Panc1 (cell line): ENCODE results near the gene EPHA8. TPM values are rescaled to one million over a fixed set of nuclear protein-coding genes. Genes with fewer than 3 reads are reported as not detected.

Experiments
- ATAC-seq: fragments of 200-7000 bp; cut with Tn5 transposase; 2 replicates; pipeline ENCODE4 v1.9.1; 2020; ENCODE audit warnings: mild to moderate bottlenecking, moderate library complexity
- BruUV-seq: library from RNA; stranded (reverse); fragments of 400-500 nt; replicated peaks from 2 replicates; lab custom pipeline; 2021; lab: Mats Ljungman, UMichigan
- CTCF ChIA-PET: fragments of 300-600 bp; sonication (Branson Sonifier 250); formaldehyde crosslinking; loops from one replicate; lab custom pipeline; 2022; ENCODE audit warnings: antibody characterized with exemption; lab: Charles Lee
- POLR2A ChIA-PET: fragments of 300-600 bp; sonication (Branson Sonifier 250); formaldehyde crosslinking; loops from one replicate; lab custom pipeline; 2022; ENCODE audit warnings: antibody characterized with exemption; lab: Charles Lee
- DNase-seq: peaks from one replicate; pipeline ENCODE4 v3.0.0-alpha.2; 2010; ENCODE audit warnings: low read depth, low spot score
- H3K27ac ChIP-seq: 2 replicates; pipeline ENCODE4 v1.5.1; 2011; ENCODE audit warnings: mild to moderate bottlenecking, low read length, inconsistent platforms
- H3K27me3 ChIP-seq: fragments of 200-500 bp; sonication (Bioruptor generic); 2 replicates; pipeline ENCODE4 v1.6.0; 2014; ENCODE audit warnings: low read length, inconsistent platforms; ENCODE audit not compliant: control insufficient read depth, insufficient read depth
- H3K36me3 ChIP-seq: fragments of 200-500 bp; sonication (Bioruptor generic); 2 replicates; pipeline ENCODE4 v1.5.1; 2014; ENCODE audit warnings: inconsistent platforms, mild to moderate bottlenecking, low read length, moderate library complexity; ENCODE audit not compliant: control insufficient read depth, insufficient read depth
- H3K4me1 ChIP-seq: 2 replicates; pipeline ENCODE4 v1.5.1; 2011; ENCODE audit warnings: inconsistent platforms, mild to moderate bottlenecking, low read length, moderate library complexity; ENCODE audit not compliant: control insufficient read depth, insufficient read depth
- H3K4me3 ChIP-seq, 2 experiments: 2 replicates each; pipeline ENCODE4 v1.5.1; 2011 to 2012; ENCODE audit warnings: low read depth in 2 of 2, low read length in 2 of 2, mild to moderate bottlenecking in 2 of 2, inconsistent platforms in 1 of 2, moderate library complexity in 1 of 2
- H3K9me3 ChIP-seq: fragments of 200-500 bp; sonication (Bioruptor generic); 2 replicates; pipeline ENCODE4 v1.5.1; 2014; ENCODE audit warnings: low read depth, mild to moderate bottlenecking, inconsistent platforms, low read length, moderate library complexity; ENCODE audit not compliant: control insufficient read depth, insufficient read depth
- POLR2AphosphoS5 ChIP-seq: IDR thresholded peaks from 2 replicates; pipeline ENCODE4 v1.6.1; 2012; ENCODE audit warnings: mild to moderate bottlenecking, low read depth, low read length, moderate library complexity
- SIN3A ChIP-seq: IDR thresholded peaks from 2 replicates; pipeline ENCODE4 v1.6.1; 2012; ENCODE audit warnings: low read depth, mild to moderate bottlenecking, low read length, moderate library complexity, borderline replicate concordance; ENCODE audit not compliant: insufficient read depth
- TCF7L2 ChIP-seq: IDR thresholded peaks from 2 replicates; pipeline ENCODE4 v1.6.1; 2011; ENCODE audit warnings: mild to moderate bottlenecking, low read depth, low read length, inconsistent platforms
- in situ Hi-C: cut with HindIII; loops from 2 replicates; pipeline ENCODE4 v1.10.0; 2016; ENCODE audit warnings: low sequenced_read_pairs, low pct_unique_long_range_greater_than_20kb
- intact Hi-C: fragments of 100-400 bp; cut with micrococcal nuclease; formaldehyde crosslinking; loops from one replicate; pipeline ENCODE4 v1.10.0; 2022; ENCODE audit not compliant: unreplicated experiment
- total RNA-seq: library from RNA; stranded (reverse); gene quantifications from one replicate; pipeline ENCODE4 v1.2.1, GENCODE V29; 2021; ENCODE audit not compliant: unreplicated experiment
- TF ChIP-seq, protein P1 (sequence below): fragments of 450-650 bp; IDR thresholded peaks from 2 replicates; pipeline ENCODE4 v1.5.1; 2017; ENCODE audit warnings: mild to moderate bottlenecking
- TF ChIP-seq, protein P2 (sequence below), 2 experiments: IDR thresholded peaks; 2 replicates each; pipeline ENCODE4 v1.6.1; 2011 to 2012; ENCODE audit warnings: low read depth in 2 of 2, control low read depth in 1 of 2, low read length in 1 of 2, mild to moderate bottlenecking in 1 of 2, moderate library complexity in 1 of 2; ENCODE audit not compliant: insufficient read depth in 1 of 2

Gene EPHA8
- total RNA-seq, 1 experiment from 2014 or later, result not detected

DNA sequence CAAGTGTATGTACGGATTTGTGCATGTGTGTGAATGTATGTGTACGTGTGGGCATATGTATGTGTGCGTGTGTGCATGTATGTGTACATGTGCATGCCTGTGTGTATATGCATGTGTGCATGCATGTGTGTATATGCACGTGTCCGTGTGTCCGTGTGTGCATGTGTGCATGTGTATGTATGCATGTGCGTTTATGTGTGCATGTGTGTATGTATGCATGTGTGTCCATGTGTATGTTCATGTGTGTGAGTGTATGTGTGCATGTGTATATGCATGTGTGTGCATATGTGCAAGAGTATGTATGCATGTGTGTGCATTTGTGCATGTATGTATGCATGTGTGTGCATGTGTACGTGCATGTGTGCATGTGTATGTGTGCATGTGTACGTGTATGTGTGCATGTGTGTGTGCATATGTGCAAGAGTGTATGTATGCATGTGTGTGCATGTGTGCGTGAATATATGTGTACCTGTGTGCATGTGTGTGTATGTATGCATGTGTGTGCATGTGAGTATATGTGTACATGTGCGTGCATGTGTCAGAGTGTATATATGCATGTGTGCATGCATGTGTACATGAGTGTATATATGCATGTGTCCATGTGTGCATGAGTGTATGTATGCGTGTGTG, 15.6 kb downstream of the EPHA8 start:
- CTCF ChIA-PET, result no interaction called here
- no peaks in the 10 kb centered on the region for H3K36me3 ChIP-seq
- H3K4me1 ChIP-seq, result no peaks in the 10 kb centered on the region
- ATAC-seq, result no peak
- H3K27me3 ChIP-seq, result peaks cover 6% of the 10 kb centered on the region
- no peak overlapping the region for H3K4me3 ChIP-seq
- POLR2A ChIA-PET, result no interaction called here
- intact Hi-C loops, result no loop called here
- H3K9me3 ChIP-seq, result no peaks in the 10 kb centered on the region
- in situ Hi-C loops, result no loop called here
- BruUV-seq, result no TSS peak
- H3K27ac ChIP-seq, result no peak overlapping the region
- TF ChIP-seq, protein P1, sequence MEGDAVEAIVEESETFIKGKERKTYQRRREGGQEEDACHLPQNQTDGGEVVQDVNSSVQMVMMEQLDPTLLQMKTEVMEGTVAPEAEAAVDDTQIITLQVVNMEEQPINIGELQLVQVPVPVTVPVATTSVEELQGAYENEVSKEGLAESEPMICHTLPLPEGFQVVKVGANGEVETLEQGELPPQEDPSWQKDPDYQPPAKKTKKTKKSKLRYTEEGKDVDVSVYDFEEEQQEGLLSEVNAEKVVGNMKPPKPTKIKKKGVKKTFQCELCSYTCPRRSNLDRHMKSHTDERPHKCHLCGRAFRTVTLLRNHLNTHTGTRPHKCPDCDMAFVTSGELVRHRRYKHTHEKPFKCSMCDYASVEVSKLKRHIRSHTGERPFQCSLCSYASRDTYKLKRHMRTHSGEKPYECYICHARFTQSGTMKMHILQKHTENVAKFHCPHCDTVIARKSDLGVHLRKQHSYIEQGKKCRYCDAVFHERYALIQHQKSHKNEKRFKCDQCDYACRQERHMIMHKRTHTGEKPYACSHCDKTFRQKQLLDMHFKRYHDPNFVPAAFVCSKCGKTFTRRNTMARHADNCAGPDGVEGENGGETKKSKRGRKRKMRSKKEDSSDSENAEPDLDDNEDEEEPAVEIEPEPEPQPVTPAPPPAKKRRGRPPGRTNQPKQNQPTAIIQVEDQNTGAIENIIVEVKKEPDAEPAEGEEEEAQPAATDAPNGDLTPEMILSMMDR, result no peak
- TF ChIP-seq TCF7L2 (no peak), POLR2AphosphoS5 (no peak), SIN3A (no peak)
- DNase-seq, result no peak

DNA sequence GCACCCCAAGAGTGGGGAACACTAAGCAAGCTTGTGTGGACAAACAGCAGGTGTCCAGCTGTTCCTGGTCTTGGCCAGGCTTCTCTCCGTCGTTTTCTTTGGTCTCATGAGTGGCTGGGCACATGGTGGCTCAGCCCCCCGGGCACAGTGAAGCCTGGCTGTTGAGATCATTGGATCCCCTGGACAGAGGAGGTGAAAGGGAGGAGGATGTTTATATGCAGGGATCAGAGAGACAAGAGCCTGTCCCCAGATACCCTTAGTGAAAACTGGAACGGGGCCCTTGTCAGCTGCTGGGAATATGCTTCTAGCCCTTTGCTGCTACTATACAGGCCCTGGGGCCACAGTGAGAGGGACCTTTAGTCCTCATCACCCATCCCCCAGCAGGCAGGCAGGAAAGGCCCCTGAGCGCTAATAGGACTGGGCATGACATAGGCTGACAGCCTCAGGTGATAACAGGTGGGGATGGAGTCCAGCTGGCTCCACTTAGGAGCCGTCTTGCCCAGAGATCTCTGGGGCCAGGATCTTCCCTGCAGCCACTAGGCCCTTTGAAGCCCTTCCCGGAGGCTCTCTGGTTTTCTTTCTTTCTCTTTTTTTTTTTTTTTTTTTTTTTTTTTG, 16.4 kb downstream of the EPHA8 start:
- CTCF ChIA-PET, result no interaction called here
- Histone ChIP-seq H3K27ac (no peak overlapping the region), H3K4me3 (no peak overlapping the region), H3K4me1 (no peaks in the 10 kb centered on the region), H3K27me3 (peaks cover 6% of the 10 kb centered on the region), H3K9me3 (no peaks in the 10 kb centered on the region), H3K36me3 (no peaks in the 10 kb centered on the region)
- intact Hi-C loops, result no loop called here
- no peak for ATAC-seq
- in situ Hi-C loops, result no loop called here
- POLR2A ChIA-PET, result no interaction called here
- BruUV-seq, result no TSS peak
- TF ChIP-seq SIN3A (no peak), POLR2AphosphoS5 (no peak)
- TF ChIP-seq, protein P1, result no peak
- TF ChIP-seq, protein P2, sequence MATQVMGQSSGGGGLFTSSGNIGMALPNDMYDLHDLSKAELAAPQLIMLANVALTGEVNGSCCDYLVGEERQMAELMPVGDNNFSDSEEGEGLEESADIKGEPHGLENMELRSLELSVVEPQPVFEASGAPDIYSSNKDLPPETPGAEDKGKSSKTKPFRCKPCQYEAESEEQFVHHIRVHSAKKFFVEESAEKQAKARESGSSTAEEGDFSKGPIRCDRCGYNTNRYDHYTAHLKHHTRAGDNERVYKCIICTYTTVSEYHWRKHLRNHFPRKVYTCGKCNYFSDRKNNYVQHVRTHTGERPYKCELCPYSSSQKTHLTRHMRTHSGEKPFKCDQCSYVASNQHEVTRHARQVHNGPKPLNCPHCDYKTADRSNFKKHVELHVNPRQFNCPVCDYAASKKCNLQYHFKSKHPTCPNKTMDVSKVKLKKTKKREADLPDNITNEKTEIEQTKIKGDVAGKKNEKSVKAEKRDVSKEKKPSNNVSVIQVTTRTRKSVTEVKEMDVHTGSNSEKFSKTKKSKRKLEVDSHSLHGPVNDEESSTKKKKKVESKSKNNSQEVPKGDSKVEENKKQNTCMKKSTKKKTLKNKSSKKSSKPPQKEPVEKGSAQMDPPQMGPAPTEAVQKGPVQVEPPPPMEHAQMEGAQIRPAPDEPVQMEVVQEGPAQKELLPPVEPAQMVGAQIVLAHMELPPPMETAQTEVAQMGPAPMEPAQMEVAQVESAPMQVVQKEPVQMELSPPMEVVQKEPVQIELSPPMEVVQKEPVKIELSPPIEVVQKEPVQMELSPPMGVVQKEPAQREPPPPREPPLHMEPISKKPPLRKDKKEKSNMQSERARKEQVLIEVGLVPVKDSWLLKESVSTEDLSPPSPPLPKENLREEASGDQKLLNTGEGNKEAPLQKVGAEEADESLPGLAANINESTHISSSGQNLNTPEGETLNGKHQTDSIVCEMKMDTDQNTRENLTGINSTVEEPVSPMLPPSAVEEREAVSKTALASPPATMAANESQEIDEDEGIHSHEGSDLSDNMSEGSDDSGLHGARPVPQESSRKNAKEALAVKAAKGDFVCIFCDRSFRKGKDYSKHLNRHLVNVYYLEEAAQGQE (IDR thresholded peaks at IDR 0.05; ENCODE audit: insufficient read depth in 1 of 2, low read depth in 2 of 2, low read length in 1 of 2), result no peak
- DNase-seq, result no peak
